ENCODE data around the gene ITGB2.

- no peak for TF ChIP-seq CTCF (IDR thresholded peaks at IDR 0.05)
- TF ChIP-seq POLR2A (IDR thresholded peaks at IDR 0.05): no peak
- no peak for TF ChIP-seq POLR2AphosphoS5 (IDR thresholded peaks at IDR 0.05)
Measured at GRCh38 chr21:44908908-44909307, 11.8 kb downstream of the ITGB2 start.
